ENCODE measurements around the gene PRRT3. TPM values are rescaled to one million over a fixed set of nuclear protein-coding genes. Genes with fewer than 3 reads are reported as not detected.
A peak's percentile ranks its signal among the peaks of the same experiment; 100 is the strongest.

PRRT3 gene
- total and polyA plus RNA-seq, 2 of the 13 experiments (the other 11 are each of a cell fraction or from before 2014, with no cell fraction given) = 0.22 to 0.44 TPM

DNA sequence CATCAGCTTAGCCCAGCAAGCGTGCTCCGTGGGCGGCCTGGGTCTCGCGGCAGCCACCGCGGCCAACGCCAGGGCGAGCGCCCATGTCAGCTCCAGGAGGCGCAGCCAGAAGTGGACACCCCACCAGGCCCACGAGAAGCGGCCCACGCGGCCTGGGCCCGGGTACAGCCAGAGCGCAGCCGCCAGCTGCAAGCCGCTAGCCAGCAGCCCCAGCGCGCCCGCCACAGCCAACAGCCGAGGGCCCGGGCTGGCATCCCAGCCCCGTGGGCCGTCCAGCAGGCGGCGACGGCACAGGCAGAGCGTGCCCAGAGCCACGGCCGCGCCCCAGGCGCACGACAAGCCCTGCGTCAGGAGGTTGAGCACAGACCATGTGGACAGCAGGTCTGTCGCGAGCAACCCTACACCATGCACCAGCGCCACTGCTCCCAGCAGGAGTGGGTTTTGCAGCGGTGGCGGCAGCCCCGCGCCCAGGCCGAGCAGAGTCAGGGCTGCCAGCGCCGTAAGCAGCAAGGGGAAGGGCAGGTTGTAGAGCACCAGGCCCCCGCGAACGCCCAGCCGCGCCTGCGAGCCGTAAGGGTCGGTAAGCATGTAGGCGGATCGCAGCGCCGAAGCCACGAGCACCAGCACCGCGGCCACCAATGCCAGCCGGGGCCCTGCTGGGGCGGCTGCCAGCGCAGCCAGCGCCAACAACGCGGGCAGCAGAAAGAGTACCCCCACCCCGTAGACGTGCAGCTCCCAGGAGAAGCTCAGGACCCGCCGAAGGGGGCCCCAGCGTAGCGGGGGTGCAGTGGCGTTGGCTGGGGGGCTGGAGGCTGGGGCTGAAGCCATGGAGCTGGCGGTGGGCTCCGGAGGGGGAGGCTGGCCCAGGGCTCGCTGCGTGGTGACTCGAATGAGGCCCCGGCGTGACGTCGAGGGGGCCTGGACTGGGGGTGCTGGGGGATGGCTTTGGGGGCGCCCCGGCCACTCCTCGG, 4.9 kb downstream of the PRRT3 start (continued):
- TF ChIP-seq, protein P1, sequence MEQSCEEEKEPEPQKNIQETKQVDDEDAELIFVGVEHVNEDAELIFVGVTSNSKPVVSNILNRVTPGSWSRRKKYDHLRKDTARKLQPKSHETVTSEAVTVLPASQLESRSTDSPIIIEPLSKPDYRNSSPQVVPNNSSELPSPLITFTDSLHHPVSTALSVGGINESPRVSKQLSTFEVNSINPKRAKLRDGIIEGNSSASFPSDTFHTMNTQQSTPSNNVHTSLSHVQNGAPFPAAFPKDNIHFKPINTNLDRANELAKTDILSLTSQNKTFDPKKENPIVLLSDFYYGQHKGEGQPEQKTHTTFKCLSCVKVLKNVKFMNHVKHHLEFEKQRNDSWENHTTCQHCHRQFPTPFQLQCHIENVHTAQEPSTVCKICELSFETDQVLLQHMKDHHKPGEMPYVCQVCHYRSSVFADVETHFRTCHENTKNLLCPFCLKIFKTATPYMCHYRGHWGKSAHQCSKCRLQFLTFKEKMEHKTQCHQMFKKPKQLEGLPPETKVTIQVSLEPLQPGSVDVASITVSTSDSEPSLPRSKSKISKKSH (CRISPR knock-in tag; IDR thresholded peaks at IDR 0.05; ENCODE audit: borderline replicate concordance) = 0 out of 2 replicates have a peak, but pooled peaks have one; percentile 15
- TF ChIP-seq ZNF567 (CRISPR knock-in tag; IDR thresholded peaks at IDR 0.05; ENCODE audit: borderline replicate concordance) (no peak; the same call in 1 of the 2 replicates), ZMYM2 (CRISPR knock-in tag; IDR thresholded peaks at IDR 0.05) (no peak), HES4 (CRISPR knock-in tag; IDR thresholded peaks at IDR 0.05; ENCODE audit: borderline replicate concordance) (peak; percentile 56; the same call in 1 of the 2 replicates), NFKB2 (CRISPR knock-in tag; IDR thresholded peaks at IDR 0.05; ENCODE audit: borderline replicate concordance) (peak; percentile 86), KDM5B (CRISPR knock-in tag; IDR thresholded peaks at IDR 0.05; ENCODE audit: borderline replicate concordance) (peak; percentile 86), NCOA1 (CRISPR knock-in tag; IDR thresholded peaks at IDR 0.05) (peak; percentile 80; the same call in 1 of the 2 replicates), HMGA1 (CRISPR knock-in tag; conservative IDR thresholded peaks at IDR 0.05) (no peak), ZNF121 (CRISPR knock-in tag; IDR thresholded peaks at IDR 0.05) (peak; percentile 67; the same call in 1 of the 2 replicates), RCOR2 (CRISPR knock-in tag; IDR thresholded peaks at IDR 0.05) (no peak), HCFC1 (IDR thresholded peaks at IDR 0.05; ENCODE audit: low read depth, low read length) (no peak), ATF7-NPFF (CRISPR knock-in tag; IDR thresholded peaks at IDR 0.05; ENCODE audit: low read depth) (peak; percentile 94), HMG20A (CRISPR knock-in tag; IDR thresholded peaks at IDR 0.05; ENCODE audit: borderline replicate concordance) (0 out of 2 replicates have a peak, but pooled peaks have one; percentile 14), ZNF75D (CRISPR knock-in tag; IDR thresholded peaks at IDR 0.05; ENCODE audit: borderline replicate concordance) (no peak), TBL1XR1 (IDR thresholded peaks at IDR 0.05; ENCODE audit: borderline replicate concordance, low read length, partially characterized antibody) (no peak), HNRNPK (IDR thresholded peaks at IDR 0.05; ENCODE audit: low read depth, low read length, poor library complexity, severe bottlenecking) (no peak), MXD4 (CRISPR knock-in tag; IDR thresholded peaks at IDR 0.05) (peak; percentile 97), RBM22 (optimal IDR thresholded peaks at IDR 0.05; ENCODE audit: low read length) (no peak), MED8 (CRISPR knock-in tag; IDR thresholded peaks at IDR 0.05; ENCODE audit: insufficient replicate concordance) (peak; percentile 10), HMG20B (CRISPR knock-in tag; conservative IDR thresholded peaks at IDR 0.05) (no peak; the same call in 1 of the 2 replicates)
- TF ChIP-seq, protein P2, sequence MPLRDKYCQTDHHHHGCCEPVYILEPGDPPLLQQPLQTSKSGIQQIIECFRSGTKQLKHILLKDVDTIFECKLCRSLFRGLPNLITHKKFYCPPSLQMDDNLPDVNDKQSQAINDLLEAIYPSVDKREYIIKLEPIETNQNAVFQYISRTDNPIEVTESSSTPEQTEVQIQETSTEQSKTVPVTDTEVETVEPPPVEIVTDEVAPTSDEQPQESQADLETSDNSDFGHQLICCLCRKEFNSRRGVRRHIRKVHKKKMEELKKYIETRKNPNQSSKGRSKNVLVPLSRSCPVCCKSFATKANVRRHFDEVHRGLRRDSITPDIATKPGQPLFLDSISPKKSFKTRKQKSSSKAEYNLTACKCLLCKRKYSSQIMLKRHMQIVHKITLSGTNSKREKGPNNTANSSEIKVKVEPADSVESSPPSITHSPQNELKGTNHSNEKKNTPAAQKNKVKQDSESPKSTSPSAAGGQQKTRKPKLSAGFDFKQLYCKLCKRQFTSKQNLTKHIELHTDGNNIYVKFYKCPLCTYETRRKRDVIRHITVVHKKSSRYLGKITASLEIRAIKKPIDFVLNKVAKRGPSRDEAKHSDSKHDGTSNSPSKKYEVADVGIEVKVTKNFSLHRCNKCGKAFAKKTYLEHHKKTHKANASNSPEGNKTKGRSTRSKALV (CRISPR knock-in tag; IDR thresholded peaks at IDR 0.05) = peak; percentile 99
- TF ChIP-seq, protein P3, sequence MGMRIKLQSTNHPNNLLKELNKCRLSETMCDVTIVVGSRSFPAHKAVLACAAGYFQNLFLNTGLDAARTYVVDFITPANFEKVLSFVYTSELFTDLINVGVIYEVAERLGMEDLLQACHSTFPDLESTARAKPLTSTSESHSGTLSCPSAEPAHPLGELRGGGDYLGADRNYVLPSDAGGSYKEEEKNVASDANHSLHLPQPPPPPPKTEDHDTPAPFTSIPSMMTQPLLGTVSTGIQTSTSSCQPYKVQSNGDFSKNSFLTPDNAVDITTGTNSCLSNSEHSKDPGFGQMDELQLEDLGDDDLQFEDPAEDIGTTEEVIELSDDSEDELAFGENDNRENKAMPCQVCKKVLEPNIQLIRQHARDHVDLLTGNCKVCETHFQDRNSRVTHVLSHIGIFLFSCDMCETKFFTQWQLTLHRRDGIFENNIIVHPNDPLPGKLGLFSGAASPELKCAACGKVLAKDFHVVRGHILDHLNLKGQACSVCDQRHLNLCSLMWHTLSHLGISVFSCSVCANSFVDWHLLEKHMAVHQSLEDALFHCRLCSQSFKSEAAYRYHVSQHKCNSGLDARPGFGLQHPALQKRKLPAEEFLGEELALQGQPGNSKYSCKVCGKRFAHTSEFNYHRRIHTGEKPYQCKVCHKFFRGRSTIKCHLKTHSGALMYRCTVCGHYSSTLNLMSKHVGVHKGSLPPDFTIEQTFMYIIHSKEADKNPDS (CRISPR knock-in tag; IDR thresholded peaks at IDR 0.05) = peak; percentile 15; the same call in 1 of the 2 replicates

Measured in HepG2 (cell line).